Measurements from ENCODE around the gene TM4SF4.

- TF ChIP-seq POLR2A (IDR thresholded peaks at IDR 0.05) (no peak), CTCF (IDR thresholded peaks at IDR 0.05) (no peak), EP300 (IDR thresholded peaks at IDR 0.05) (no peak), POLR2AphosphoS5 (IDR thresholded peaks at IDR 0.05) (no peak)
Observed at GRCh38 chr3:149424918-149425317, 49.6 kb upstream of the TM4SF4 start.

All from suprapubic skin (tissue), 4 donors.